Mesenchymal stem cell (in vitro differentiated cells and primary cell): ENCODE measurements around the gene GRAMD4.

Source experiments
- DNase-seq: peaks from one replicate; pipeline ENCODE4 v3.0.0-alpha.2; 2013
- H2AFZ ChIP-seq: one replicate; pipeline ENCODE4 v1.6.1; 2013; ENCODE audit warnings: low read depth, mild to moderate bottlenecking, control low read depth, inconsistent platforms, low read length, moderate library complexity
- H2AK5ac ChIP-seq: 2 replicates; pipeline ENCODE4 v1.6.1; 2013; ENCODE audit warnings: low read length, moderate library complexity, mild to moderate bottlenecking, inconsistent platforms; ENCODE audit not compliant: severe bottlenecking
- H2BK120ac ChIP-seq: one replicate; pipeline ENCODE4 v1.6.1; 2013; ENCODE audit warnings: low read depth, mild to moderate bottlenecking, inconsistent platforms, low read length, moderate library complexity
- H2BK12ac ChIP-seq, 2 experiments: one replicate each; pipeline ENCODE4 v1.6.1; 2013; ENCODE audit warnings: inconsistent platforms in 2 of 2, low read length in 2 of 2, mild to moderate bottlenecking in 2 of 2, moderate library complexity in 2 of 2, control low read depth in 1 of 2
- H2BK15ac ChIP-seq: one replicate; pipeline ENCODE4 v1.6.1; 2013; ENCODE audit warnings: mild to moderate bottlenecking, low read depth, inconsistent platforms; ENCODE audit not compliant: poor library complexity, severe bottlenecking
- H2BK5ac ChIP-seq: 2 replicates; pipeline ENCODE4 v1.6.1; 2013; ENCODE audit warnings: low read depth, mild to moderate bottlenecking, low read length, control low read depth, inconsistent platforms; ENCODE audit not compliant: poor library complexity, severe bottlenecking
- H3K14ac ChIP-seq, 2 experiments: one replicate each; pipeline ENCODE4 v1.6.1; 2013; ENCODE audit warnings: inconsistent platforms in 2 of 2, low read length in 2 of 2, control low read depth in 1 of 2, mild to moderate bottlenecking in 1 of 2, moderate library complexity in 1 of 2
- H3K18ac ChIP-seq, 2 experiments: one replicate each; pipeline ENCODE4 v1.6.1; 2013; ENCODE audit warnings: inconsistent platforms in 2 of 2, low read length in 2 of 2, control low read depth in 1 of 2, low read depth in 1 of 2, mild to moderate bottlenecking in 1 of 2
- H3K23ac ChIP-seq, 2 experiments: one replicate each; pipeline ENCODE4 v1.6.1; 2013; ENCODE audit warnings: inconsistent platforms in 2 of 2, low read length in 2 of 2, mild to moderate bottlenecking in 2 of 2, moderate library complexity in 2 of 2, control low read depth in 1 of 2
- H3K27ac ChIP-seq: 2 replicates; pipeline ENCODE4 v1.5.1; 2013; ENCODE audit warnings: mild to moderate bottlenecking, moderate library complexity, low read length, control low read depth, inconsistent platforms; ENCODE audit not compliant: poor library complexity, severe bottlenecking
- H3K27me3 ChIP-seq, 2 experiments: 2 replicates each; pipeline versions ENCODE4 v1.6.1 to v1.7.0; 2013; ENCODE audit warnings: low read length in 2 of 2, mild to moderate bottlenecking in 2 of 2, moderate library complexity in 2 of 2, control low read depth in 1 of 2, inconsistent platforms in 1 of 2; ENCODE audit not compliant: control insufficient read depth in 1 of 2, insufficient read depth in 1 of 2
- H3K36me3 ChIP-seq, 2 experiments: 2 replicates each; pipeline versions ENCODE4 v1.6.1 to v1.7.0; 2013; ENCODE audit warnings: low read length in 2 of 2, control low read depth in 1 of 2, inconsistent platforms in 1 of 2, low read depth in 1 of 2, mild to moderate bottlenecking in 1 of 2; ENCODE audit not compliant: insufficient read depth in 2 of 2, control insufficient read depth in 1 of 2
- H3K4ac ChIP-seq, 2 experiments: one replicate each; pipeline ENCODE4 v1.6.1; 2013; ENCODE audit warnings: inconsistent platforms in 2 of 2, low read length in 2 of 2, mild to moderate bottlenecking in 2 of 2, moderate library complexity in 2 of 2, control low read depth in 1 of 2, low read depth in 1 of 2
- H3K4me1 ChIP-seq: 2 replicates; pipeline ENCODE4 v1.6.1; 2013; ENCODE audit warnings: low read depth, low read length, control low read depth; ENCODE audit not compliant: control insufficient read depth, insufficient read depth
- H3K4me2 ChIP-seq: 2 replicates; pipeline ENCODE4 v1.6.1; 2013; ENCODE audit warnings: low read length, mild to moderate bottlenecking, inconsistent platforms; ENCODE audit not compliant: poor library complexity, severe bottlenecking
- H3K4me3 ChIP-seq, 2 experiments: 2 replicates each; pipeline versions ENCODE4 v1.5.1 to v1.7.0; 2013; ENCODE audit warnings: low read length in 2 of 2, mild to moderate bottlenecking in 2 of 2, control low read depth in 1 of 2, low read depth in 1 of 2; ENCODE audit not compliant: insufficient read depth in 1 of 2
- H3K79me1 ChIP-seq: replicated peaks from 2 replicates; pipeline ENCODE4 v1.6.1; 2013; ENCODE audit warnings: mild to moderate bottlenecking, control low read depth, low read length, inconsistent platforms; ENCODE audit not compliant: poor library complexity, severe bottlenecking
- H3K9ac ChIP-seq: 2 replicates; pipeline ENCODE4 v1.7.0; 2013; ENCODE audit warnings: mild to moderate bottlenecking, low read length, moderate library complexity
- H3K9me3 ChIP-seq: 2 replicates; pipeline ENCODE4 v1.7.0; 2013; ENCODE audit warnings: mild to moderate bottlenecking, low read length; ENCODE audit not compliant: control insufficient read depth
- H4K8ac ChIP-seq: one replicate; pipeline ENCODE4 v1.6.1; 2013; ENCODE audit warnings: inconsistent platforms, mild to moderate bottlenecking, low read length, moderate library complexity
- H4K91ac ChIP-seq: one replicate; pipeline ENCODE4 v1.6.1; 2013; ENCODE audit warnings: mild to moderate bottlenecking, low read length, inconsistent platforms
- WGBS: methylation state at CpG from one replicate; pipeline ENCODE4 v1.1.7; 2013; ENCODE audit warnings: mixed read lengths; 5-methylcytosine and 5-hydroxymethylcytosine counted together

Gene GRAMD4

DNA sequence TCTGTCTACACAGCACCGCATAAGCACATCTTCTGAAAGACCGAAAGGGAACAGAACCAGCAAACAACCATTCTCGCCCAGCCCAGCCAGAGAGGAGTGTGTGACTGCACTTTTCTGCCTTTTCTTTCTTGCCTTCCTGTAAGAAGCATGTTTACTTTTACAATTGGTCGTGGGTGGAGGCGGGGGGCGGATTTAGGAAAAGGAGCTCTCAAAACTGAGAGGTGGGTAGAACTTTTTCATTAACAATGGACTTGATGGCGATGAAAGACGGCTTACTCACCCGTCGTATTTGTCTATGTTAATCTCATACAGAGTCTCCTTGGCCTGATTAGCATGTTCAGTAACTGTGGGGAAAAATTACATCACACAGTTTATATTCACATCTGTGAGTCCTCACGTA, 90.6 kb downstream of the GRAMD4 start:
- H2AK5ac ChIP-seq: no peak overlapping the region
- H3K4ac ChIP-seq: no peak overlapping the region
- H4K8ac ChIP-seq: no peak overlapping the region
- H3K27ac ChIP-seq: no peak overlapping the region
- H3K36me3 ChIP-seq: peaks cover 52 to 68% of the 10 kb centered on the region in 2 experiments
- peaks cover 27% of the 10 kb centered on the region for H3K79me1 ChIP-seq
- H2BK12ac ChIP-seq: no peak overlapping the region
- no peak overlapping the region for H3K14ac ChIP-seq
- no peak overlapping the region for H3K18ac ChIP-seq
- DNase-seq: no peak
- H3K4me2 ChIP-seq: no peak overlapping the region
- no peak overlapping the region for H2BK15ac ChIP-seq
- 93% methylated on average over 11 of the region's 11 CpGs for WGBS
- H3K4me1 ChIP-seq: no peaks in the 10 kb centered on the region
- no peak overlapping the region for H4K91ac ChIP-seq
- H3K9ac ChIP-seq: no peak overlapping the region
- H3K27me3 ChIP-seq: no peaks in the 10 kb centered on the region
- no peak overlapping the region for H3K23ac ChIP-seq
- no peak overlapping the region for H2BK120ac ChIP-seq
- H2BK5ac ChIP-seq: no peak overlapping the region
- H3K9me3 ChIP-seq: no peaks in the 10 kb centered on the region
- H3K4me3 ChIP-seq: no peak overlapping the region
- H2AFZ ChIP-seq: no peak overlapping the region

DNA sequence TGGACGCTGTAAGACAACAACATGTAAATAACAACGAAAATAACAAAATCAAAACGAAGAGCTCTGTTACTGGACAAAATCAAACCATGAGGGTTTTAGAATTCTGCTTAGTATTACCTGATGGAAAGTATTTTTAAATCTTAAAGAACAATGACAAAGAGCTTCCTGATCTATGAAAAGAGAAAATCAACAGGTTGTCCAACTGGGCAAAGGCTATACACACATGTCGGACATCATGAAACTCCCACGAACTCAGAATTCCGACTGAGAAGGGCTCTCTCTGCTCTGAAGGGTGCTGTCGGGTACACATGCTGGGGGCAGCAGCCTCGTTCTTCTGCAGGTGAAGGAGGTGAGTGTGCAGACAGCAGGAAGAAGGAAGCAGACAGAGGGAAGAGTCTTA, 92.1 kb downstream of the GRAMD4 start:
- Histone ChIP-seq H2BK15ac (no peak overlapping the region), H3K4me1 (no peaks in the 10 kb centered on the region), H3K9ac (no peak overlapping the region), H3K27ac (no peak overlapping the region), H3K36me3 (peaks cover 51 to 59% of the 10 kb centered on the region in 2 experiments), H3K14ac (no peak overlapping the region), H3K4me2 (no peak overlapping the region), H3K4me3 (no peak overlapping the region), H2AK5ac (no peak overlapping the region), H3K18ac (no peak overlapping the region), H3K9me3 (no peaks in the 10 kb centered on the region), H3K23ac (no peak overlapping the region), H2AFZ (no peak overlapping the region), H4K91ac (no peak overlapping the region), H3K27me3 (no peaks in the 10 kb centered on the region), H3K4ac (no peak overlapping the region), H2BK5ac (no peak overlapping the region), H2BK12ac (no peak overlapping the region), H3K79me1 (peaks cover 24% of the 10 kb centered on the region), H4K8ac (no peak overlapping the region), H2BK120ac (no peak overlapping the region)
- 94% methylated on average over 7 of the region's 8 CpGs for WGBS
- DNase-seq: no peak

DNA sequence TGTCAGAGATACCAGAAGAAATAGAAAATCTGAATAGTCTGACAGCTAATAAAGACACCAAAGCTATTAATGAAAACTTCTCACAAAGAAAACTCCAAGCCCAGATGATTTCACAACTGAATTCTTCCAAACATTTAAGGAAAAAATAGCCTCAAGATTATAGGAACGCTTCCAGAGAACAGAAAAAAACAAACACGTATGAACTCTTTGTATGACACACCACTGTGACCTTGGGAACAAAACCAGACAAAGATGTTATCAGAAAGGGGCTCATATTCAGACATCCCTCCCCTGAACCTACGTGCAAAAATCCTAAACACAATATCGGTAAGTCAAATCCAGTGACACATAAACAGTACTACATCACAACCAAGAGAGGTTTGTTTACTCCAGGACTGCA, 94.4 kb downstream of the GRAMD4 start:
- H3K9ac ChIP-seq: peak overlapping the region; percentile 24
- no peaks in the 10 kb centered on the region for H3K27me3 ChIP-seq
- H3K9me3 ChIP-seq: no peaks in the 10 kb centered on the region
- H2BK12ac ChIP-seq: no peak overlapping the region
- H2AK5ac ChIP-seq: no peak overlapping the region
- no peaks in the 10 kb centered on the region for H3K4me1 ChIP-seq
- DNase-seq: peak; percentile 59
- no peak overlapping the region for H3K14ac ChIP-seq
- no peak overlapping the region for H3K4me2 ChIP-seq
- H2BK15ac ChIP-seq: no peak overlapping the region
- H3K23ac ChIP-seq: no peak overlapping the region
- H4K91ac ChIP-seq: no peak overlapping the region
- H2BK5ac ChIP-seq: no peak overlapping the region
- H3K4me3 ChIP-seq: no peak overlapping the region
- H2BK120ac ChIP-seq: no peak overlapping the region
- H3K27ac ChIP-seq: no peak overlapping the region
- no peak overlapping the region for H3K4ac ChIP-seq
- H2AFZ ChIP-seq: no peak overlapping the region
- peaks cover 25% of the 10 kb centered on the region for H3K79me1 ChIP-seq
- peaks cover 43 to 59% of the 10 kb centered on the region in 2 experiments for H3K36me3 ChIP-seq
- H4K8ac ChIP-seq: no peak overlapping the region
- no peak overlapping the region for H3K18ac ChIP-seq
- 69% methylated on average over 4 of the region's 4 CpGs for WGBS

DNA sequence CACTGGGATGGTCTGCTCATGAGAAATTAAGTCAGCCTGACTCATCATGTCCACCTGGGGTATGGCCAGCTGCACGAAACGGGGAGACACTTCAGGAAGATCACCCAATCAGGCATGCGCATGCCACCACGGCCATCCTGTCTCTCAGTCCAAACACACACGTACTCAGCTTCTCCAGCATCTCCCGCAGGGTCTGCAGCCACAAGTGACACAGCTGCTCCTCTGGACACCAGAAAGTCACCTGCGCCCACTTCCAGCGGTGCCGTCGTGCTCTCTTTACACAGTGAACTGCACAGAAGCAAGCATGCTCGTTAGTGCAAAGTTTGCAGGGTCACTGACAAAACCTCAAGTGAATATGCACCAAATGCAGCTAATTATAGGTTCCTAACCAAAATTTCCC, 99.7 kb downstream of the GRAMD4 start:
- Histone ChIP-seq H3K18ac (no peak overlapping the region), H3K4me2 (no peak overlapping the region), H3K14ac (no peak overlapping the region), H3K4me1 (peaks cover 8% of the 10 kb centered on the region), H2BK5ac (no peak overlapping the region), H3K27me3 (no peaks in the 10 kb centered on the region), H2BK12ac (no peak overlapping the region), H3K79me1 (peaks cover 41% of the 10 kb centered on the region), H3K36me3 (peaks cover 39 to 45% of the 10 kb centered on the region in 2 experiments), H3K23ac (no peak overlapping the region), H2AFZ (no peak overlapping the region), H3K4ac (no peak overlapping the region), H2BK15ac (peak overlapping the region; percentile 6), H2BK120ac (no peak overlapping the region), H3K9ac (no peak overlapping the region), H3K27ac (no peak overlapping the region), H4K8ac (no peak overlapping the region), H3K4me3 (no peak overlapping the region), H3K9me3 (no peaks in the 10 kb centered on the region), H2AK5ac (no peak overlapping the region), H4K91ac (no peak overlapping the region)
- no peak for DNase-seq
- 95% methylated on average over 10 of the region's 11 CpGs for WGBS
